ENCODE measurements around the gene FBXL17. TPM values are rescaled to one million over a fixed set of nuclear protein-coding genes. Genes with fewer than 3 reads are reported as not detected.

The FBXL17 gene
- total and polyA plus RNA-seq, 2 donors = 12.3 to 13.5 TPM

DNA sequence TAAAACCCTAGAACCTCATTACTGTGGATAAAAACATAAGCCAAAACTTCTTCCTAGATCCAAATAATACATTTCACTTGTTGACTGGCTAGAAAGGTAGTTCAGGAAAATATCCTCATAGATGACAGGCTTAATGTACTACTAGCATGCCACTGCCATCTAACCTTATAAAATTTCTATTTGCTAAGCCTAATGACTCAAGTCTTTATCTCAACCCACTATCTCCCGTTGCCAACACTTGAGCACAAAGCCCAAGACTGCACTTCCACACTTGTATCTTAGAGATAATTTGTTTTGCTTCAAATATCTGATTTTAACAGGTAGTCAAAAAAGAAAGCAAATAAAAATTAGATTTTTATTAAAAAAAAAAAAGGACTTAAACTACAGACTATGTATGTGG is 42.7 kb downstream of the FBXL17 start:
- Histone ChIP-seq H3K4me3 (ENCODE audit: low read length in 2 of 2) (no peak overlapping the region), H3K4me1 (ENCODE audit: control insufficient read depth in 2 of 2, insufficient read depth in 2 of 2, low read length in 2 of 2) (no peaks in the 10 kb centered on the region), H3K9me3 (ENCODE audit: control insufficient read depth in 2 of 2, insufficient read depth in 1 of 2, low read length in 1 of 2) (no peaks in the 10 kb centered on the region), H3K27ac (ENCODE audit: low read depth in 1 of 2, low read length in 1 of 2) (no peak overlapping the region), H3K36me3 (ENCODE audit: control insufficient read depth in 2 of 2, insufficient read depth in 2 of 2, low read length in 1 of 2) (no peaks in the 10 kb centered on the region), H3K27me3 (ENCODE audit: control insufficient read depth in 2 of 2, insufficient read depth in 1 of 2, low read length in 1 of 2) (no peaks in the 10 kb centered on the region)
- no peak for DNase-seq (ENCODE audit: low read depth in 6 of 9, low spot score in 9 of 9)
- 99% methylated on average over 1 of the region's 1 CpG for WGBS

DNA sequence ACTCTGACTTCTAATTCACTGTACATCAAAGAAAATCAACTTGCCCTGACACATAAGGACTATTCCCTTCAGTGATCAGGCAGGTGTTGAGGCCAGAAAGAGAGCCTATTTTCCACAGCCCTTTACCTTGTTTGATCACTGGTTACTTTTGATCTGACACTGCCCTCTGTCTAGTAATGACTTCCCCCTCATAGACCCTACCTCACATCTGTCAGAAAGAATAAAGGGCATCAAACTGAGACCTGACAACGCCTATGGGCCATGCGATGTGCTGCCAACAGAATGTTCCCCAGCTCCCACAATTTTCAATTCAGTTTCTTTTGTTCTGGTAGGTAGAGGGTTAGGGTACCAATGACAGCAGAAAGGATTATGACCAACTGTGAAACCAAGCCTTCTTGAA is 47.7 kb downstream of the FBXL17 start:
- Histone ChIP-seq H3K36me3 (ENCODE audit: control insufficient read depth in 2 of 2, insufficient read depth in 2 of 2, low read length in 1 of 2) (no peaks in the 10 kb centered on the region), H3K27me3 (ENCODE audit: control insufficient read depth in 2 of 2, insufficient read depth in 1 of 2, low read length in 1 of 2) (no peaks in the 10 kb centered on the region), H3K27ac (ENCODE audit: low read depth in 1 of 2, low read length in 1 of 2) (no peak overlapping the region), H3K9me3 (ENCODE audit: control insufficient read depth in 2 of 2, insufficient read depth in 1 of 2, low read length in 1 of 2) (no peaks in the 10 kb centered on the region), H3K4me1 (ENCODE audit: control insufficient read depth in 2 of 2, insufficient read depth in 2 of 2, low read length in 2 of 2) (no peaks in the 10 kb centered on the region), H3K4me3 (ENCODE audit: low read length in 2 of 2) (no peak overlapping the region)
- no peak for DNase-seq (ENCODE audit: low read depth in 6 of 9, low spot score in 9 of 9)
- 95% methylated on average over 2 of the region's 2 CpGs for WGBS

DNA sequence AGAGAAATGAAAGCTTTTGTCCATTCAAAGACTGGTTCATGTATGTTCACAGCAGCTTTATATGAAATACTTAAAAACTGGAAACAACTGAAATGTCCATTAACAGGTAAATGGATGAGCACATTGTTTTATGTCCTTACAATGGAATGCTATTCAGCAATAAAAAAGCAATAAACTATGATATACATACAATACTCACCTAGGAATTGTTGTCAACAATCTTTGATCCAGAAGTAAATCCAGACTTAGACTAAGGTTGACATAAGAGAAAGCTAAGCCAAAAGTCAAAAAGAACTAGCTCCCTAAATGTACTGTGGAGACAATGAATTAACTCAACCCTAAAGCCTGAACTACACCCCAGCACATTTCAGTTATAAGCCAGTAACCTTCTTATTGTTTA is 54.9 kb downstream of the FBXL17 start:
- Histone ChIP-seq H3K27ac (ENCODE audit: low read depth in 1 of 2, low read length in 1 of 2) (no peak overlapping the region), H3K9me3 (ENCODE audit: control insufficient read depth in 2 of 2, insufficient read depth in 1 of 2, low read length in 1 of 2) (no peaks in the 10 kb centered on the region), H3K36me3 (ENCODE audit: control insufficient read depth in 2 of 2, insufficient read depth in 2 of 2, low read length in 1 of 2) (no peaks in the 10 kb centered on the region), H3K27me3 (ENCODE audit: control insufficient read depth in 2 of 2, insufficient read depth in 1 of 2, low read length in 1 of 2) (no peaks in the 10 kb centered on the region), H3K4me3 (ENCODE audit: low read length in 2 of 2) (no peak overlapping the region), H3K4me1 (ENCODE audit: control insufficient read depth in 2 of 2, insufficient read depth in 2 of 2, low read length in 2 of 2) (no peaks in the 10 kb centered on the region)
- no peak for DNase-seq (ENCODE audit: low read depth in 6 of 9, low spot score in 9 of 9)

DNA sequence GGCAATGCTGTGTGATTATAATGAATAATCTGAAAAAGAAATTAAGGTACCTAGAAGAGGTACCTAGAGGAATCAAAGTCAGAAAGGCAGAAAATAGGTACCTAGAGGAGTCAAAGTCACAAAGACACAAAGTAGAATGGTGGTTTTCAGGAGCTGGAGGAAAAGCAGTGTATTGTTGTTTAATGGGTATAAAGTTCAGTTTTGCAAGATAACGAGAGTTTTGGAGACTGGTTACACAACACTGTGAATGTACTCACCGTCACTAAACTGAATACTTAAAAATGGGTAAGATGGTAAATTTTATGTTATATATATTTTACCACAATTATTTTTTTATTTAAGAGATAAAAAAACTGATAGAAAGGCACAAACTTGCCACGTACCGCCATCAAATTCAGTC is 57.0 kb downstream of the FBXL17 start:
- Histone ChIP-seq H3K9me3 (ENCODE audit: control insufficient read depth in 2 of 2, insufficient read depth in 1 of 2, low read length in 1 of 2) (no peaks in the 10 kb centered on the region), H3K4me1 (ENCODE audit: control insufficient read depth in 2 of 2, insufficient read depth in 2 of 2, low read length in 2 of 2) (no peaks in the 10 kb centered on the region), H3K27ac (ENCODE audit: low read depth in 1 of 2, low read length in 1 of 2) (no peak overlapping the region), H3K27me3 (ENCODE audit: control insufficient read depth in 2 of 2, insufficient read depth in 1 of 2, low read length in 1 of 2) (no peaks in the 10 kb centered on the region), H3K36me3 (ENCODE audit: control insufficient read depth in 2 of 2, insufficient read depth in 2 of 2, low read length in 1 of 2) (no peaks in the 10 kb centered on the region), H3K4me3 (ENCODE audit: low read length in 2 of 2) (no peak overlapping the region)
- DNase-seq (ENCODE audit: low read depth in 6 of 9, low spot score in 9 of 9) = no peak
- WGBS = over 99% methylated on average over 4 of the region's 4 CpGs

DNA sequence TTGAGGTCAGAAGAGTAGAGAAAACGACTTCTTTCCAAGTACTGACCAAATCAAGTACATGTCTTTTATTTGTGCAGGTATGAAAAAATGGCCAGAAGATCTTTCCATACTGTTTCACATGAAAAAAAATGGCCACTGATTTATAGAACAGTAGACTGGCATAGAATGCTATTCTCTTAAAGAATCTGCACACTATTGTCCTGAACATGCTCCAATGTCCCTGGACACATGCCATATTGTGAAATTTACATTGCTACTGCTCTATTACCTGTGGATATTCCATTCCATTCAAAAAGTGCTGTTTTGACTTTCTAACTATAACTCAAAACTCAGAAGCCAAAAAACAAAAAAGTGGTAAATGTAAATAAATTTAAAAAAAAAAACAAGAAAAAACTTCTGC is 60.6 kb downstream of the FBXL17 start:
- 89% methylated on average over 1 of the region's 1 CpG for WGBS
- Histone ChIP-seq H3K4me3 (ENCODE audit: low read length in 2 of 2) (no peak overlapping the region), H3K4me1 (ENCODE audit: control insufficient read depth in 2 of 2, insufficient read depth in 2 of 2, low read length in 2 of 2) (no peaks in the 10 kb centered on the region), H3K27me3 (ENCODE audit: control insufficient read depth in 2 of 2, insufficient read depth in 1 of 2, low read length in 1 of 2) (no peaks in the 10 kb centered on the region), H3K9me3 (ENCODE audit: control insufficient read depth in 2 of 2, insufficient read depth in 1 of 2, low read length in 1 of 2) (no peaks in the 10 kb centered on the region), H3K36me3 (ENCODE audit: control insufficient read depth in 2 of 2, insufficient read depth in 2 of 2, low read length in 1 of 2) (no peaks in the 10 kb centered on the region), H3K27ac (ENCODE audit: low read depth in 1 of 2, low read length in 1 of 2) (no peak overlapping the region)
- no peak for DNase-seq (ENCODE audit: low read depth in 6 of 9, low spot score in 9 of 9)

DNA sequence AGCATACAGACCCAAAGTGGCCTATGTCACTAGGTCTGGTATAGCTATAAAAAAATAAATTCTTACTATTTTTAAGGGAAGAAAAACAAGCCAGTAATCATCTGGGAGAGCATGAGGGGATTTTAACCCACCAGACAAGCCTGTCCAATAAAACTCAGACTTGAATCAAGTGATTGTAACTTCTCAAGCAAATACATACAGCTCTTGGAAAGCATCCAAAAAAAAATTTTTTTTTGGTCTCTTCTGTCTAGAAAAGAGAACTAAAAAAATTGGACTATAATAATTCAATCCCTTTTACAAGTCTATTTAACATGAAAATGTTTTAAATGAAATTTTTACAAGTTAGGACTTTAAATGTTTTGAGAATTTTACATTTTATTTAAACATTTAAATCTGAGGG is 61.7 kb downstream of the FBXL17 start:
- Histone ChIP-seq H3K4me3 (ENCODE audit: low read length in 2 of 2) (no peak overlapping the region), H3K27ac (ENCODE audit: low read depth in 1 of 2, low read length in 1 of 2) (no peak overlapping the region), H3K9me3 (ENCODE audit: control insufficient read depth in 2 of 2, insufficient read depth in 1 of 2, low read length in 1 of 2) (no peaks in the 10 kb centered on the region), H3K4me1 (ENCODE audit: control insufficient read depth in 2 of 2, insufficient read depth in 2 of 2, low read length in 2 of 2) (no peaks in the 10 kb centered on the region), H3K36me3 (ENCODE audit: control insufficient read depth in 2 of 2, insufficient read depth in 2 of 2, low read length in 1 of 2) (no peaks in the 10 kb centered on the region), H3K27me3 (ENCODE audit: control insufficient read depth in 2 of 2, insufficient read depth in 1 of 2, low read length in 1 of 2) (no peaks in the 10 kb centered on the region)
- no peak for DNase-seq (ENCODE audit: low read depth in 6 of 9, low spot score in 9 of 9)

DNA sequence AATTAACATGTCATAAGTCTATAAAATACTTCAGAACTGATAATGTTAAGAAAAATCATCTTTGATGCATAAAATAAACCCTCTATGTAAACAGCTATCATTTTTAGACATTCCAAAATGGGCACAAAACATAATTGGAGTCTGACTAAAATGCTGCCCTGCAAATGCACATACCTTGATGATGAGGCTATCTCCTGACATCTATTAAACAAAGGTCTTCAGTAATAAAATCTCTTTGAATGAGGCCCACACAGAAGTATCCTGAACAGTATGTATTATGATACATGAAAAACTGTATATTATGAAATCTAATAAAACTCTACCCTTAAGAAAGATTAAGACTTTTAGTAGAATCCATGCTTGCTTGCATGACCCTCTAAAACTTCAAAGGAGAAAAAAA is 66.1 kb downstream of the FBXL17 start:
- DNase-seq (ENCODE audit: low read depth in 6 of 9, low spot score in 9 of 9) = no peak
- no peaks in the 10 kb centered on the region for H3K4me1 ChIP-seq (ENCODE audit: control insufficient read depth in 2 of 2, insufficient read depth in 2 of 2, low read length in 2 of 2)
- H3K36me3 ChIP-seq (ENCODE audit: control insufficient read depth in 2 of 2, insufficient read depth in 2 of 2, low read length in 1 of 2) = no peaks in the 10 kb centered on the region
- H3K27ac ChIP-seq (ENCODE audit: low read depth in 1 of 2, low read length in 1 of 2) = no peak overlapping the region
- no peaks in the 10 kb centered on the region for H3K27me3 ChIP-seq (ENCODE audit: control insufficient read depth in 2 of 2, insufficient read depth in 1 of 2, low read length in 1 of 2)
- no peaks in the 10 kb centered on the region for H3K9me3 ChIP-seq (ENCODE audit: control insufficient read depth in 2 of 2, insufficient read depth in 1 of 2, low read length in 1 of 2)
- H3K4me3 ChIP-seq (ENCODE audit: low read length in 2 of 2) = no peak overlapping the region

DNA sequence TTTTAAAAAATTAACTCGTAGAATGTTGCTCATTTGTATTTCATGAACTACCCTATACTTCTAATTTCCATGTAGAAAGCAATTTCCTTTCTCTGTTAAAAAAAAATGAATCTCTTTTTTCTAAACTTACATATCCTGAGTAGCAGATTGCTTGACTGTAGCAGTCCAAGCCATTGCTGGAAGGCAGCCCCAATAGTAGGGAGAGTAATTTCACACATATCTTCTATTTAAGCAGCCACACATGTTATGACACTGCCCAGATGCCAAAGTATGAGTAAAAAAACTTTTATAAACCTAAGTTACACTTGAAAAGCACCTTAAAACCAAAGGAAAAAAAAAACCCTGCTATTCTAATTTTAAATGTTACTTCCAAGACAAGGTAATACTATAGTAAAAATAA is 69.6 kb downstream of the FBXL17 start:
- 96% methylated on average over 1 of the region's 1 CpG for WGBS
- no peak for DNase-seq (ENCODE audit: low read depth in 6 of 9, low spot score in 9 of 9)
- Histone ChIP-seq H3K36me3 (ENCODE audit: control insufficient read depth in 2 of 2, insufficient read depth in 2 of 2, low read length in 1 of 2) (no peaks in the 10 kb centered on the region), H3K4me1 (ENCODE audit: control insufficient read depth in 2 of 2, insufficient read depth in 2 of 2, low read length in 2 of 2) (no peaks in the 10 kb centered on the region), H3K4me3 (ENCODE audit: low read length in 2 of 2) (no peak overlapping the region), H3K27ac (ENCODE audit: low read depth in 1 of 2, low read length in 1 of 2) (no peak overlapping the region), H3K9me3 (ENCODE audit: control insufficient read depth in 2 of 2, insufficient read depth in 1 of 2, low read length in 1 of 2) (no peaks in the 10 kb centered on the region), H3K27me3 (ENCODE audit: control insufficient read depth in 2 of 2, insufficient read depth in 1 of 2, low read length in 1 of 2) (no peaks in the 10 kb centered on the region)

GRCh38 chr5:108311682-108312081 is 70.2 kb downstream of the FBXL17 start:
- no peaks in the 10 kb centered on the region for H3K4me1 ChIP-seq (ENCODE audit: control insufficient read depth in 2 of 2, insufficient read depth in 2 of 2, low read length in 2 of 2)
- no peaks in the 10 kb centered on the region for H3K36me3 ChIP-seq (ENCODE audit: control insufficient read depth in 2 of 2, insufficient read depth in 2 of 2, low read length in 1 of 2)
- no peak overlapping the region for H3K4me3 ChIP-seq (ENCODE audit: low read length in 2 of 2)
- DNase-seq (ENCODE audit: low read depth in 6 of 9, low spot score in 9 of 9) = no peak
- no peaks in the 10 kb centered on the region for H3K9me3 ChIP-seq (ENCODE audit: control insufficient read depth in 2 of 2, insufficient read depth in 1 of 2, low read length in 1 of 2)
- no peak overlapping the region for H3K27ac ChIP-seq (ENCODE audit: low read depth in 1 of 2, low read length in 1 of 2)
- H3K27me3 ChIP-seq (ENCODE audit: control insufficient read depth in 2 of 2, insufficient read depth in 1 of 2, low read length in 1 of 2) = no peaks in the 10 kb centered on the region
- 94% methylated on average over 3 of the region's 3 CpGs for WGBS

DNA sequence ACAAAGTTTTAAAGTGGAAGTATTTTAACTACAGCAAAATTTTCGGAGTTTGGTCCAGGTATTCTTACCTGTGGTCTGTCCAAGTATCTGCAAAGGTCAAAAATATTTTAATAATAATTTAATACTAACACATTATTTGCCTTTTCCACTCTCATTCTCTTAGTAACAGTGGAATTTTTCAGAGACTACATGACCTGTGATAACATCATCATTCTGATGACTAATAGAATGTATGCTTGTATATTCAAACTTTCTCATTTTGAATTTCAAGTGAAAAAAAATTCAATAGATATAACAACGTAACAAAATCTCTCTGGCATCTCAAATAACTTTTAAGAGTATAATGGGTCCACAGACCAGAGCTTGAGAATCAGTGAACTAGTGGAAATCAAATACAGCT is 78.3 kb downstream of the FBXL17 start:
- WGBS = 95% methylated on average over 2 of the region's 2 CpGs

More for the DNA sequence above, 78.3 kb downstream of the FBXL17 start:
- Histone ChIP-seq H3K9me3 (ENCODE audit: control insufficient read depth in 2 of 2, insufficient read depth in 1 of 2, low read length in 1 of 2) (no peaks in the 10 kb centered on the region), H3K4me1 (ENCODE audit: control insufficient read depth in 2 of 2, insufficient read depth in 2 of 2, low read length in 2 of 2) (no peaks in the 10 kb centered on the region), H3K4me3 (ENCODE audit: low read length in 2 of 2) (no peak overlapping the region), H3K27me3 (ENCODE audit: control insufficient read depth in 2 of 2, insufficient read depth in 1 of 2, low read length in 1 of 2) (no peaks in the 10 kb centered on the region), H3K36me3 (ENCODE audit: control insufficient read depth in 2 of 2, insufficient read depth in 2 of 2, low read length in 1 of 2) (no peaks in the 10 kb centered on the region), H3K27ac (ENCODE audit: low read depth in 1 of 2, low read length in 1 of 2) (no peak overlapping the region)
- DNase-seq (ENCODE audit: low read depth in 6 of 9, low spot score in 9 of 9) = no peak
